Measurements from ENCODE around the gene HBQ1.
A peak's percentile ranks its signal among the peaks of the same experiment; 100 is the strongest.
"Not testable (repeated sequence)": the region's sequence is repeated elsewhere in the genome, so short reads cannot be mapped to it uniquely, and the experiment has no call there.

Gene HBQ1

DNA sequence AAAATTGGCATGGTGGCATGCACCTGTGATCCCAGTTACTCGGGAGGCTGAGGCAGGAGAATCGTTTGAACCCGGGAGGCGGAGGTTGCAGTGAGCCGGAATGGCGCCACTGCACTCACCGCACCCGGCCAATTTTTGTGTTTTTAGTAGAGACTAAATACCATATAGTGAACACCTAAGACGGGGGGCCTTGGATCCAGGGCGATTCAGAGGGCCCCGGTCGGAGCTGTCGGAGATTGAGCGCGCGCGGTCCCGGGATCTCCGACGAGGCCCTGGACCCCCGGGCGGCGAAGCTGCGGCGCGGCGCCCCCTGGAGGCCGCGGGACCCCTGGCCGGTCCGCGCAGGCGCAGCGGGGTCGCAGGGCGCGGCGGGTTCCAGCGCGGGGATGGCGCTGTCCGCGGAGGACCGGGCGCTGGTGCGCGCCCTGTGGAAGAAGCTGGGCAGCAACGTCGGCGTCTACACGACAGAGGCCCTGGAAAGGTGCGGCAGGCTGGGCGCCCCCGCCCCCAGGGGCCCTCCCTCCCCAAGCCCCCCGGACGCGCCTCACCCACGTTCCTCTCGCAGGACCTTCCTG lies at the start of gene HBQ1:
TSS of gene HBQ1 (plus strand) at position 359 of the 575 bp plus-strand sequence. CDS start at position 387, 28 bp downstream.
- peak in 2 of 3 donors; percentile 11 to 33 for DNase-seq (ENCODE audit: low read depth in 3 of 3)

DNA sequence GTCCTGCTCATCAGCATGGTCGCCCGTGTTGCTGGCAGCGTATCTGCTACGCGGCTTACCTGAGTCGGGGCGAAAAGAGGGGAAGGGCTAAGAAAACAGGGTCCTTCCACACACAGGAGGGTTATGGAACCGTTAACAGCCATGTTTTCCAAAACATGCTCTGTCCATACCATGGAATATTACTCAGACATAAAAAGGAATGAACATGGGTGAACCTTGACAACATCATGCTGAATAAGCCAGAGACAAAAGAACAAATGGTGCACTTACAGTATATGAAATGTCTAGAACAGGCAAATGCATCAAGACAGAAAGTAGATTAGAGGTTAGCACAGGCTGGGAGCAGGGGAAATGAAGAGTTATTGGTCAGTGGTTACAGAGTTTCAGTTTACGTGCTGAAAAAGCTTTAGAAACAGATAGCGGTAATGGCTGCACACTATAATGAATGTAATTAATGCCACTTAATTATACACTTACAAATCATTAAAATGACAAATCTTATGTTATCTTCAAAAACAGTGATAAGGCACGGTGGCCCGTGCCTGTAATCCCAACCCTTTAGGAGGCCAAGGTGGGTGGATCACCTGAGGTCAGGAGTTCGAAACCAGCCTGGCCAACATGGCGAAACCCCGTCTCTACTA lies 49.6 kb upstream of the HBQ1 start:
- DNase-seq (ENCODE audit: low read depth in 3 of 3) = no peak

- DNase-seq (ENCODE audit: low read depth in 3 of 3) = no peak
These were observed 48.1 kb upstream of the HBQ1 start for GRCh38 chr16:132120-132519.

DNA sequence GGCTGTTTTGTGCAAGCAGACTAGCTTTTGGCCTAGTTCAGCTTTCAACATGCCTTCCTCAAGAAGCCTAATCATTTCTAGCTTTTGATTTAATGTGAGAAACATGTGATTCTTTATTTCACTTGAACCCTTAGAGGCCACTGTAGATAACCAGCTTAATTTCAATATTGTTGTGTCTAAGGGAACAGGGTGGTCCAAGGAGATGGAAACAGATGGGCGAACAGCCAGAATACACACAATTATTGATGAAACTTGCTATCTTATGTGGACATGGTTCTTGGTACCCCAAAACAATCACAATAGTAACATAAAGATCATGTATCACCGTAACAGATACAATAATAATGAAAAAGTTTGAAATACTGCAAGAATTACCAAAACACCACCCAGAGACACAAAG lies 46.5 kb upstream of the HBQ1 start:
- DNase-seq (ENCODE audit: low read depth in 3 of 3) = no peak

DNA sequence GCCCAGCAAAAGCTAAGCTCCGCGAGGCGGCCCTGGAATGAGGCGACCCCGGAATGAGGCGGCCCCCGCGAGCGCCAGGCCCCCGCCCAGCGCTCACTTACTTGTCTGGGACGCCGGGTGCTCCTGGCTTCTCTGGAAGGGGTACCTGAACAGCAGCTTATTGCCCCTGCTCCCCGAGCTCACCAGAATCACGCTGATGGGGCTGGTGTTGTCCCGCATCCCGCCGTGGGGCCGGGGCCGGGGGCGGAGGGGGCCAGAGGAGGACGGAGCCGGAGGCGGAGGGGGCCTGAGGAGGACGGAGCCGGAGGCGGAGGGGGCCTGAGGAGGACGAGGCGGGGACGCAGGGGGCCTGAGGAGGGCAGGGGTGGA lies 42.2 kb upstream of the HBQ1 start:
- peak in 1 of 3 donors; percentile 9 for DNase-seq (ENCODE audit: low read depth in 3 of 3)

GRCh38 chr16:140175-140857 lies 39.9 kb upstream of the HBQ1 start:
- DNase-seq (ENCODE audit: low read depth in 3 of 3) = no peak

- DNase-seq (ENCODE audit: low read depth in 3 of 3) = no peak
These were observed 37.8 kb upstream of the HBQ1 start for GRCh38 chr16:142405-142967.

DNA sequence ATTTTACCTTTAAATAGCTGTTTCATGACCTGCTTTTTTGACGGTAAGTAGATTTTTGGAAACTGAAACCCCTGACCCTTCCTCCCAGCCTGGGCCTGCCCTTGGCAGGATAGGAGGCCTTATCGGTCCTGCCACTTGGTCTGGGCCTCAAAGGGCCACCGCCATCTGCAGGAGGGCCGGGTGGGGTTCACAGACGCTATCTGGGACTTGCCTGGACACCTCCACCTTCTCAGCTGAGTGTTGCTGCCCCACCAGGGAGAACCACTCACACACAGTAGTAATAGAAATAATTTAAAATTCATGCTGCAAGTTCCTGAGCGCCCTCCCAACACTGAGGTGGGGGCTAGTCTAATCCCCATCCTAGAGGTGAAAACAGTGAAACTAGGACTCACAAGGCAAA lies 37.2 kb upstream of the HBQ1 start:
- DNase-seq (ENCODE audit: low read depth in 3 of 3) = no peak

DNA sequence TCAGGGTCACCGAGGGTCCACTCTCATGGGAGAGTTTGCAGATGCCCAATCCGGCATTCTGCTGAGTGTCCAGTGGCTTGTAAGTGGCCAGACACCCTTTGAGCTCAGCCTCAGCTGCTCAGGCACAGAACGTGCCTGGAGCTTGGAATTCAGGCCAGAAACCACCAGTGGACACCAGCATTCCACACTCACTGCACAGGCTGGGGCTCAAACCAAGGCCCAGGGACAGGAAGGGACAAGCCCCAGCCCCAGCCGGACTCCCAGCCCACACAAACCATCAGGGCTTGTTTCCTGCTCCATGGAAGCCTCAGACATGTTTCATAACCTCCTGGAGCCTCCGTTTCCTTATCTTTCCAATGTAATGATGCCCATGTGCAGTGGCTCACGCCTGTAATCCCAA lies 36.8 kb upstream of the HBQ1 start:
- DNase-seq (ENCODE audit: low read depth in 3 of 3) = no peak

- no peak for DNase-seq (ENCODE audit: low read depth in 3 of 3)
These were observed 35.4 kb upstream of the HBQ1 start for GRCh38 chr16:144797-145252.

DNA sequence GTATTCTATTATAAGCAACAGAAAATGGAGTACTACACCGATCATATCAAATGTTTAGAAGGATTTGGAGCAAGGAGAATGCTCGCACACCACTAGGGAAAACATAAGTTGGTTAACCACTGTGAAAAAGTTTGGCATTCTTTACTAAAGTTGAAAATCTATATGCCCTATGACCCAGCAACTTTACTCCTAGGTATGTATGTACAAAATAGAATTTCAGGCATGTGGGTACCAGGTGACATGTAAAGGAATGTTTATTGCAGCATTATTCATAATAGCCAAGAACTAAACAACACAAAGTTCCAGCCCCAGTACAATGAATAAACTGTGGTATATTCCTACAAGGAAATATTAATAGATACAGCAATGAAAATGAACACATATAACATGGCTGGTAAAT lies 33.6 kb upstream of the HBQ1 start:
- no peak for DNase-seq (ENCODE audit: low read depth in 3 of 3)

DNA sequence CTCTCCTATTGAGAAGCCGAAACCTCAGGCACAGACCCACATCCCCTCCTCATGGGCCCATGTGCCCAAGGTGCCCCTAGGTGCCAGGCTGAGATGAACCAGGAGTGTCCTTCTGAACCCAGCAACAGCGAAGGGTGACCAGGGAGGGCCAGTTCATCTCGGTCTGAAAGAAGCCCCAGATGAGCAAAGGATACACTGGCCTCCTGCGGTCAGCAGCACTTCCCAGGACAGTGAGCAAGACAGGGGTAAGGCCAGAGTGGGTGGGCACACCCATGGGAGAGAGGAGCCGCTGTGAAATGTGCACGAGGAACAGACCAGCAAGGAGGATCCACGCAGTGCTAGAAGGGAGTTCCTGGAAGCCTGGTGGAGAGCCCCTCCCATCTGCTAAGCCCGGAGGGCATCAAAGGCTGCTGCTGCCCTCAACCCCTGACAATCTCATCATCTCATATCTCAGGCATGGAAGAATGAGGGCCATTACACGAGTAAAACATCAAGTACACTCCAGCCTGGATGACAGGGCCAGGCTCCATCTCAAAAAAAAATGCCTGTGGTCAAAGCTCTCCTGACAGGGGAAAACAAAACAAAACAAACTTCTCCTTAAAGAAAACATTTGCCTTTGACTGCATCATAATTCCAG lies 31.1 kb upstream of the HBQ1 start:
- no peak for DNase-seq (ENCODE audit: low read depth in 3 of 3)

GRCh38 chr16:152141-153128 lies 27.8 kb upstream of the HBQ1 start, which contains the start of gene HBZ:
Gene HBZ, plus strand, starts transcription at chr16:152644. Its CDS starts 266 bp downstream, at chr16:152910.
- no peak for DNase-seq (ENCODE audit: low read depth in 3 of 3)

GRCh38 chr16:153129-153521 lies 27.1 kb upstream of the HBQ1 start:
- DNase-seq (ENCODE audit: low read depth in 3 of 3) = not testable (repeated sequence)

DNA sequence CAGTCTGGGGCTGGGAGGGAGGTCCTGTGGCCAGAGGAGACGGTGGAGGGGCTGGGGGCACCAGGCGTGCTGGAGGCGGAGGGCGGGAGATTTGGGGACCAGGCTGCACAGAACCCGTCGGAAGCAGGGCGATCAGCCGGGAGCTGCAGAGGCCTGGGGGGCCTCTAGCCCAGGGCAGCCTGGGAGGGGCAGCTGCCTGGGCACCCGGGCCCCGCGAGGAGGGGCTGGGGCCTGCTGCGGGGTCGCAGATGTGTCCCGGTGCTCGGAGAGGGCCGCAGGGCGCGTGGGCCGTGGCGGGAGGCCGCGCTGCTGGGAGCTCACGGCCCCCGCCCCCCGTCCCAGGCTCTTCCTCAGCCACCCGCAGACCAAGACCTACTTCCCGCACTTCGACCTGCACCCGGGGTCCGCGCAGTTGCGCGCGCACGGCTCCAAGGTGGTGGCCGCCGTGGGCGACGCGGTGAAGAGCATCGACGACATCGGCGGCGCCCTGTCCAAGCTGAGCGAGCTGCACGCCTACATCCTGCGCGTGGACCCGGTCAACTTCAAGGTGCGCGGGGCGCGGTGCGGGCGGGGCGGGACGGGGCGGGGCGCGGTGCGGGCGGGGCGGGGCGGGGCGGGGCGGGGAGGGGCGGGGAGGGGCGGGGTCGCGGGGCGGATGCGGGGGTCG lies 26.6 kb upstream of the HBQ1 start:
- DNase-seq (ENCODE audit: low read depth in 3 of 3) = not testable (repeated sequence)

- no peak for DNase-seq (ENCODE audit: low read depth in 3 of 3)
These were observed 25.8 kb upstream of the HBQ1 start for GRCh38 chr16:154217-155030.

- no peak for DNase-seq (ENCODE audit: low read depth in 3 of 3)
These were observed 25.2 kb upstream of the HBQ1 start for GRCh38 chr16:155031-155398.

DNA sequence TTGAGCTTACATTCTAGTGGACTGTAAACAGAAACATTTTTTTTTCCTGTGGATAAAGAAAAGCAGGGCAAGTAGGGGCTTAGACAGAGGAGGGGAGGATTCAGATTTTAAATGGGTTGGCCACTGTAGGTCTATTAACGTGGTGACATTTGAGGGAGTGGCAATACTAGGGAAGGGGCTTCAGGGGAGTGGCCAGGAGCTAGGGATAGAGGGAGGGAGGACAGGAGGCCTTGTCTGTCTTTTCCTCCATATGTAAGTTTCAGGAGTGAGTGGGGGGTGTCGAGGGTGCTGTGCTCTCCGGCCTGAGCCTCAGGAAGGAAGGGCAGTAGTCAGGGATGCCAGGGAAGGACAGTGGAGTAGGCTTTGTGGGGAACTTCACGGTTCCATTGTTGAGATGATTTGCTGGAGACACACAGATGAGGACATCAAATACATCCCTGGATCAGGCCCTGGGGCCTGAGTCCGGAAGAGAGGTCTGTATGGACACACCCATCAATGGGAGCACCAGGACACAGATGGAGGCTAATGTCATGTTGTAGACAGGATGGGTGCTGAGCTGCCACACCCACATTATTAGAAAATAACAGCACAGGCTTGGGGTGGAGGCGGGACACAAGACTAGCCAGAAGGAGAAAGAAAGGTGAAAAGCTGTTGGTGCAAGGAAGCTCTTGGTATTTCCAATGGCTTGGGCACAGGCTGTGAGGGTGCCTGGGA lies 21.0 kb upstream of the HBQ1 start:
- DNase-seq (ENCODE audit: low read depth in 3 of 3) = no peak

- DNase-seq (ENCODE audit: low read depth in 3 of 3) = not testable (repeated sequence)
These were observed 20.0 kb upstream of the HBQ1 start for GRCh38 chr16:160242-160641.
